ENCODE data around the gene KEAP1. TPM values are rescaled to one million over a fixed set of nuclear protein-coding genes. Genes with fewer than 3 reads are reported as not detected.
A peak's percentile ranks its signal among the peaks of the same experiment; 100 is the strongest.

KEAP1 gene
- total and polyA plus RNA-seq, 12 donors = 49.1 to 84.9 (median 60.0) TPM

GRCh38 chr19:10513223-10513622 is 10.1 kb upstream of the KEAP1 start:
- H3K4me3 ChIP-seq = no peak overlapping the region
- H3K9me3 ChIP-seq = no peaks in the 10 kb centered on the region
- 79 to 81% methylated on average over 7 of the region's 7 CpGs for WGBS, 2 donors
- no peaks in the 10 kb centered on the region for H3K36me3 ChIP-seq
- no peak for TF ChIP-seq CTCF (IDR thresholded peaks at IDR 0.05)
- peaks cover 12 to 90% (median 84%) of the 10 kb centered on the region in 7 donors for H3K27me3 ChIP-seq
- no peak overlapping the region for H3K27ac ChIP-seq
- H3K4me1 ChIP-seq = peaks cover 7 to 34% (median 16%) of the 10 kb centered on the region in 9 donors
- no peak for DNase-seq
- intact Hi-C loops (cut with DNase I) = no loop called here
- ATAC-seq = no peak

- TF ChIP-seq CTCF (IDR thresholded peaks at IDR 0.05) = peak; percentile 32 to 75 (median 61)
- H3K27me3 ChIP-seq = peaks cover 12 to 62% (median 57%) of the 10 kb centered on the region in 7 donors
- H3K36me3 ChIP-seq = no peaks in the 10 kb centered on the region
- intact Hi-C loops (cut with DNase I) = no loop called here
- ATAC-seq = no peak
- no peak overlapping the region for H3K4me3 ChIP-seq
- no peak for DNase-seq
- H3K9me3 ChIP-seq = no peaks in the 10 kb centered on the region
- 6 to 8% methylated on average over 15 of the region's 15 CpGs for WGBS, 2 donors
- peaks cover 0 to 25% (median 0%) of the 10 kb centered on the region in 9 donors for H3K4me1 ChIP-seq
- no peak overlapping the region for H3K27ac ChIP-seq
Measured at GRCh38 chr19:10510301-10510802, 7.2 kb upstream of the KEAP1 start.

GRCh38 chr19:10508707-10509106 is 5.6 kb upstream of the KEAP1 start:
- no peak for DNase-seq
- Histone ChIP-seq H3K27me3 (peaks cover under 1 to 45% (median 41%) of the 10 kb centered on the region in 7 donors), H3K4me1 (peaks cover 0 to 14% (median 0%) of the 10 kb centered on the region in 9 donors), H3K4me3 (no peak overlapping the region), H3K27ac (no peak overlapping the region), H3K9me3 (no peaks in the 10 kb centered on the region), H3K36me3 (no peaks in the 10 kb centered on the region)
- intact Hi-C loops (cut with DNase I) = loop anchor here in 4 of 10 donors (5.0 to 10.0 kb wide), 2 partner anchors 34 to 56 kb away; partner anchors contain the start of genes CDKN2D (in 4 of the 4), KRI1 (in 4 of the 4) and ATG4D (in 1 of the 4)
- no peak for TF ChIP-seq CTCF (IDR thresholded peaks at IDR 0.05)
- 90 to 94% methylated on average over 3 of the region's 3 CpGs for WGBS, 2 donors
- ATAC-seq = no peak

GRCh38 chr19:10508036-10508435 is 4.9 kb upstream of the KEAP1 start:
- no peak for ATAC-seq
- Histone ChIP-seq H3K9me3 (no peaks in the 10 kb centered on the region), H3K4me3 (no peak overlapping the region), H3K27me3 (peaks cover 0 to 38% (median 34%) of the 10 kb centered on the region in 7 donors), H3K27ac (no peak overlapping the region), H3K36me3 (no peaks in the 10 kb centered on the region), H3K4me1 (peaks cover 0 to 20% (median 4%) of the 10 kb centered on the region in 9 donors)
- no peak for TF ChIP-seq CTCF (IDR thresholded peaks at IDR 0.05)
- WGBS, 2 donors = 83 to 90% methylated on average over 15 to 16 of the region's 16 CpGs
- DNase-seq = no peak
- intact Hi-C loops (cut with DNase I) = loop anchor here in 4 of 10 donors (5.0 to 10.0 kb wide), 2 partner anchors 34 to 57 kb away; partner anchors contain the start of genes CDKN2D (in 4 of the 4), KRI1 (in 4 of the 4) and ATG4D (in 1 of the 4)
